Subcutaneous adipose tissue (tissue), 4 donors: ENCODE data around the gene C2CD4D. TPM values are rescaled to one million over a fixed set of nuclear protein-coding genes. Genes with fewer than 3 reads are reported as not detected.

Experiments
- CTCF ChIP-seq: fragments of 450-650 bp; IDR thresholded peaks from one replicate; pipeline ENCODE4 v1.5.1; 2016; ENCODE audit warnings: low read depth, mild to moderate bottlenecking, control low read depth, antibody characterized with exemption, moderate library complexity
- total RNA-seq, 4 donors: library from RNA; depleted of rRNA; stranded (reverse); fragments of >200 nt; gene quantifications; one replicate each; pipeline ENCODE4 v1.1.0, GENCODE V29; 2016

Gene C2CD4D
- total RNA-seq, 4 donors from 2014 or later, result 0.68 TPM; not detected in 3

- no peak for TF ChIP-seq CTCF
Observed at GRCh38 chr1:151851886-151852285, 12.3 kb upstream of the C2CD4D start.

GRCh38 chr1:151849871-151850270, 10.3 kb upstream of the C2CD4D start:
- no peak for TF ChIP-seq CTCF

GRCh38 chr1:151849126-151849525, 9.5 kb upstream of the C2CD4D start:
- no peak for TF ChIP-seq CTCF

- no peak for TF ChIP-seq CTCF
Observed at GRCh38 chr1:151847867-151848596, 8.4 kb upstream of the C2CD4D start.

GRCh38 chr1:151846686-151847237, 7.1 kb upstream of the C2CD4D start:
- no peak for TF ChIP-seq CTCF

GRCh38 chr1:151846062-151846568, 6.5 kb upstream of the C2CD4D start:
- no peak for TF ChIP-seq CTCF

GRCh38 chr1:151843398-151843797, 3.8 kb upstream of the C2CD4D start:
- TF ChIP-seq CTCF, result no peak
